Measurements from ENCODE around the gene TBX3. TPM values are rescaled to one million over a fixed set of nuclear protein-coding genes. Genes with fewer than 3 reads are reported as not detected.

The TBX3 gene
- total RNA-seq, 1 donor from 2014 or later = 0.20 TPM

DNA sequence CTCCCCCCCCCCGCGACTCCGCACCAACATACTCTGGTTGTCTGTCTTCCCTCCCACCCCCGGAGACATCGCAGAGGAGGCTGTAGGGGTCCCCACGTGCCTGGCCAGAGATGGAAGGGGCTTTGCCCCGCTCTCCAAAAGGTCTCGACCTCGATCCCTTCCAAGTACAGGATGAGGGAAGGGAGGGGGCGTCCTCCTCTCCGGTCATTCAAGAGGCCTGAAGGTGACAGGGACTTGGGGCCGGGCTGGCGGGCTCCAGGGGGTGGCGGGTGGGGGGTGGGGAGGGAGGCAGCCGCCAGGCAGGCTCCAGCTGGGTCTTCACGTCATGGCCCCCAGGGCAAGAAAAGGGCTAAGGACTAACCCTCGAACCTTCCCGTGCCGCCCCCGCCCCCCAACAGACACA lies 15.1 kb downstream of the TBX3 start:
- no peak for DNase-seq (ENCODE audit: low read depth, low spot score)

- DNase-seq (ENCODE audit: low read depth, low spot score) = no peak
Measured at GRCh38 chr12:114668151-114668885, 15.7 kb downstream of the TBX3 start.

GRCh38 chr12:114667669-114668150 lies 16.3 kb downstream of the TBX3 start:
- no peak for DNase-seq (ENCODE audit: low read depth, low spot score)

DNA sequence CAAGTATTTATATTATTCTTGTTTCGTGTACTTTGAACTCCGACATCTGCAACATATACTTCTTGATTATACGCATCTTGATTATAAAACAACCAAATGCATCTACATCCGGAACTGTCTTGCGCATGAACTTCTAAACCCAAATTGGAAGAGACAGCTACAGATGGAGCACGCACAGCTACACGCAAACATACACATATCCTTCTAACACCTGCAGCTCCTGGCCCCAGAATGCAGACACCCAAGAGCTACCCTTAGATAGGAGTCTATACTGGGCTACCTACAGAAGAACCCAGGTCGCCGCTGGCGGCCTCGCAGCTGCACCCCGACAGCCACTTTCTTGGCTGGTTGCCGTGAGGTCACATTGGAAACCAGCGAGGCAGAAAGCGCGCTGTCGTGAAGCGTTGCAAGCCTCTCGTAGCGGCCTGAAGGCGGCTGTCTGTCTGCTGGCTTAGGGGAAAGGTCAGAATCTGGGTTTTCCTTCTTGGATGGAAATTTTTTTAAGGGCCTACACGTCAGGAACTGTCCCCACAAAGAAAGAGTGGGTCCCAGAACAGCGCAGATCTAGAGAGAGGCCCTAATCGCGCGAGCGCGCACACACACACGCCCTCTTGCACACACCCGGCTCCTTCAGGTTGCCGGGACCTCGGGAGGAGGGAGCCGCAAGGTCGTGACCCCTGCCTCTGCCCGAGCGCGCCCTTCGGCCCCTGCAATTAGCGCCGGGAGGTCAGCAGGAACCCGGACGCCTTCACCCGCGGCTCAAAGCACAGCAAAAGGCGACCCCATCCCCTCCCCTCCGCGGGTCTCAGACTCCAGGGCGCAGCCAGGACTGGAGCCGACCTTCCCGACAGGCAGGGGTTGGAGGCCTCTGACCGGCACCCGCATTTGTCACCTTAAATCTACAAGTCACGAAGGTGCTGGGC lies 17.0 kb downstream of the TBX3 start:
- DNase-seq (ENCODE audit: low read depth, low spot score) = no peak

- no peak for DNase-seq (ENCODE audit: low read depth, low spot score)
Measured at GRCh38 chr12:114665411-114666260, 18.3 kb downstream of the TBX3 start.

- DNase-seq (ENCODE audit: low read depth, low spot score) = no peak
Measured at GRCh38 chr12:114664651-114665320, 19.2 kb downstream of the TBX3 start.

GRCh38 chr12:114662512-114663177 lies 21.3 kb downstream of the TBX3 start:
- peak; percentile 33 for DNase-seq (ENCODE audit: low read depth, low spot score)

DNA sequence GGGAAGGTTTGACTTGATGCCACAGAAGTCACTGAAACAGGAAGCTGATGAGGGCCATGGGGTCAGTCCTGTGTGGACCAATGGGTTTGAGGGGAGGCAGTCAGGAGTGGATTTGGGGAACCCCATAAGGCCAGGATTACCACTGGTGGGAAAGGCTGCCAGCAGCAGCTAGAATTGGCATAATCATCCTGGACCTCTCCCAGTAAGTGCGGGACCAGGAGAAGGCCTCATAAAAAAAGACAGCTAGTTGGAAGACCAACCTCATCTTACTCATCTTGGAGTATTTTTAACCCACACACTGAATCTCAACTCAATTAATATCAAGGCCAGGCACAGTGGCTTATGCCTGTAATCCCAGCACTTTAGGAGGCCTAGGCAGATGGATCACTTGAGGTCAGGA lies 22.7 kb downstream of the TBX3 start:
- no peak for DNase-seq (ENCODE audit: low read depth, low spot score)

GRCh38 chr12:114659084-114659483 lies 24.9 kb downstream of the TBX3 start:
- no peak for DNase-seq (ENCODE audit: low read depth, low spot score)

DNA sequence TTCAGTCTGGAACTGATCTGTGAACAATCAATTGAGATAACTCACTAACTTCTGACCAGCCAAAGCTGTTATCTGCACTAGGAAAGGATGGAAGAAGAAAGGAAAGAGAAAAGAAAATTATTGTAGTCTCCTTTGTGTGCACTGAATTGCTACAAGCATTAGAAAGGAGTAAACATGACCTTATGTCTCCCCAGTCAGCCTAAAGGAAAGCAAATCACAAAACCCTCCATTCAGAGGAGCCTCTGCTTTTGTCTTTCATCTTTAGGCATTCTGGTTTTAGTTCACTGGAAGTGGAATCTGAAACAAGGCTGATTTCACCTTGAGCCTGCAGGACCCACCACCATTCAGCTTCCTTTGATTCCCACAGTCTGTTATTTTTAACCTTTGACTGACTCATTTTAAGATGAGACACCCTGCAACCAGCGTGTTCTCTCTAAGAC lies 26.0 kb downstream of the TBX3 start:
- DNase-seq (ENCODE audit: low read depth, low spot score) = no peak

DNA sequence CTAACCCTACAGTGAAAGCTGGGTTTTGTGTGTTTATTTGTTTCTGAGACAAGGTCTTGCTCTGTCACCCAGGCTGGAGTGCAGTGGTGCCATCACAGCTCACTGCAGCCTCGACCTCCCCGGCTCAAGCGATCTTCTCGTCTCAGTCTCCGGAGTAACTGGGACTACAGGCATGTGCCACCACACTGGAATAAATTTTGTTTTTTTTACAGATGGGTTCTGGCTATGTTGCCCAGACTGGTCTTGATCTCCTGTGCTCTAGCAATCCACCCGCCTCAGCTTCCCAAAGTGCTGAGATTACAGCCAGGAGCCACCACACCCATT lies 26.4 kb downstream of the TBX3 start:
- DNase-seq (ENCODE audit: low read depth, low spot score) = no peak

DNA sequence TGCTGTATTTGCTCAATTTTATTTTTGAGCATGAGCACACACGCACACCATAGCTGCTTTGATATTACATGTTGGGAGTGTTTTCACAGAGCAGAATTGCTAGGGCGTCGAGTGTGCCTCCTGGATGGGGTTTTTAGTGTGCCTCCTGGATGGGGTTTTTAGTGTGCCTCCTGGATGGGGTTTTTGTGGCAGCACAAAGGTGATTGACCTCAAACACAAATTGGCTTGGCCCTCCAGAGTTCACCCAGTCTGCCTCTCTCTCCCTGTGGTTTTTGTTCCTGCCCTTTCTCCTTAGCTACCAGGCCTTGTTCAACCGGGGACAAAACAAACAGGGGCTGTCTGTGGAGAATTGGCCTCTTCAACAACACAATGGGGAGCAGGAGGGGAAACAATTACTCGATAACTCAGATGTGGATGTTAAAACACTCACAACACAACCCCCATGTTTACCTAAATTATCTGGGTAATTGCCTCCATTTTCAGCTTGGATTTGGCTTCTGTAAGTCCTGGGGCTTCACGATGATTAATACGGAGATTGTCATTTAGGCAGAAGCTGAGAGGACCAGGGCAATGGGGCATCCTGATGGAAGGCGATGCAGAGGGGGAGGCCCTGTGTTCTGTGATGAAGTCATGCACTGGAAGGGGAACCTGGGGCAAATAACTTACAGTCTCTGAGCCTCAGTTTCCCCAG lies 26.9 kb downstream of the TBX3 start:
- DNase-seq (ENCODE audit: low read depth, low spot score) = no peak

DNA sequence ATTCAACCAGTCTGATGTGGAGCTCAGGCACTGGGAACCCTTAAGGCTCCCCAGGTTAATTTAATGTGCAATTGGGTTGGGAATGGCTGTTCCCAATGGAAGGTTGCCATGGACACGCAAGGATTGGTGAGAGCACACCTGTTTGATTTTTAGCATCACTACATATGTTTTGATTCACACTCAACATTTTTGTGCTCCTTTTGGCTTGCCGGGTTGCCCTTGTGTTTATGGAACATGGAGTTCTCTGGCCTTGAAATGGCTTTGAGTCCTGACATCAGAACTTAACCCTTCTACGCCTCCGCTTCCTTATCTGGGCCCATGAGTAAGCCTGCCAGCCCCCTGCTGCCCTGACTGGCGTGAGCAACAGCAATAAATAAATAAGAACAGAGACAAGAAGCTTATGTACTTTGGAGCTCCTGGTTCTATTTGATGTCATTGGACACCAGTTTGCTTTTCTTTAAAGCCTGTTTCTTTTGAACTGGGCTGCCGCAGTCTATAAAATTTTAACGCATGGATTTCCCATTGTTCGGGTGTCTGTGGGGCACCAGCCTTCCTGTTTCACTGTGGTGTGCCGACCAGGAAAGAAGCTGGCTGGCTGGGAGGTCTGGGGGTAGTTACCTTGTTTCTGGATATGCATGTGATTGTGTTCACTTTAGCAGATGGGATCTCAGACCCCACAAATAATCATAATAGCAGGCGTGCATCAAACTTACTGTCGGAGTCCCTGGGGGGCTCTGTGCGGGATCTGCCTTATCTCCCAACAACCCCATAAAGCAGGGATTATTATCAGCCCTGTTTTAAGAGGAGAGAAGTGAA lies 27.8 kb downstream of the TBX3 start:
- DNase-seq (ENCODE audit: low read depth, low spot score) = no peak

DNA sequence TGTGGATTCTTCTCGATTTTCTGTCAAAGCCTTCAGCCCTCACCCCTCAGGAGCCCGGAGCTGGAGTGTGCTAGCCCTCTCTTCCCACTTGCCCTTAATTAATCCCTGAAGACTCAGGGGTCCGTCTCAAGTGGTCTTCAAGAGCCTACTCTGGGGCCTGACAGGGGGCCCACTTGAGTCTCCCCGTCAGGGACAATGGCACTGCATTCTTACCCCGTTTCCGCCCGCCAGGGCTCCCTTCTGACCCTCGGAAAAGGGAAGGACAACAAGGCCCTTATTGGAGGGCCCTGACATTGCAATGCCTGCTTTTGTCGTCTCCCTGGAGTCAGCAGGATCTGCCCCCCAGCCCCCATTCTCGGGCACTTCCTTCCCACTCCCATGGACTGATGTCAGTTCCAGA lies 34.4 kb downstream of the TBX3 start:
- DNase-seq (ENCODE audit: low read depth, low spot score) = no peak

- no peak for DNase-seq (ENCODE audit: low read depth, low spot score)
Measured at GRCh38 chr12:114648711-114649110, 35.3 kb downstream of the TBX3 start.

DNA sequence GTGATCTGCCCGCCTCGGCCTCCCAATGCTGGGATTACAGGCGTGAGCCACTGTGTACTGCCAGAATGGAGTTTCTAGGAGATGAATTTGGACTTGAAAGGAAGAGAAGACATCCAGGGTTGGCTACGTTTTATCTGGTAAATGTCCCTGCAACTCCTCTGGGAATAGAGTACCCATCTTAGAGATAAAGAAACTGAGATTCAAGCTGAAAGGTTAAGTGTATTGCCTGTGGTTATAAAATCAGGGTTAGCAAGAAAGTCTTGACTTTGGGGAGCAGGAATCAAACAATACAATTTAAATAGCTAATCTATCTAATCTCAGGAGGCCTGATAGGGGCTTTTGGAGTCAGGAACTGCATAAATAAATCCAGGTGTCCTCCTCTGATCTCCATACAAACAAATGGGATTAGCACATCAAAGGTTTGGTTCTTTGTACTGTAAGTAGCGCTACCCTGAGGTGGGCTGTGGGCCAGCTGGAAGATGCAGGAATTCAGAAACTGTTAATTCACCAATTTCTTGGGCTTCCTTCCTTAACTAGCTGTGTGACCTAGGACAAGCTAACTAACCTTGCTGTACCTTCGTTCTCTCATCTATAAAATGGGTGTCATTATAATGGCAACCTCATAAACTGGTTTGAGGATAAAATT lies 45.1 kb downstream of the TBX3 start:
- no peak for DNase-seq (ENCODE audit: low read depth, low spot score)

GRCh38 chr12:114636723-114637480 lies 47.1 kb downstream of the TBX3 start:
- no peak for DNase-seq (ENCODE audit: low read depth, low spot score)

- DNase-seq (ENCODE audit: low read depth, low spot score) = no peak
Measured at GRCh38 chr12:114631242-114631641, 52.7 kb downstream of the TBX3 start.
